H1 (cell line): ENCODE measurements around the gene PLG. TPM values are rescaled to one million over a fixed set of nuclear protein-coding genes. Genes with fewer than 3 reads are reported as not detected.

Experiments
- CTCF ChIA-PET: fragments of 300-600 bp; sonication (Branson Sonifier 250); formaldehyde crosslinking; loops from one replicate; lab custom pipeline; 2021; ENCODE audit not compliant: partially characterized antibody; lab: Charles Lee
- POLR2A ChIA-PET: fragments of 300-600 bp; sonication (Branson Sonifier 250); formaldehyde crosslinking; loops from one replicate; lab custom pipeline; 2021; ENCODE audit warnings: inconsistent platforms; ENCODE audit not compliant: partially characterized antibody; lab: Charles Lee
- DNase-seq, 2 experiments: peaks; one replicate each; pipeline versions ENCODE4 v3.0.0 to v3.0.0-alpha.2; 2010 to 2022; ENCODE audit warnings: low spot score in 2 of 2, low read depth in 1 of 2, mixed read lengths in 1 of 2
- FAIRE-seq: peaks from 2 replicates; lab custom pipeline; 2011; peaks lifted over from hg19 to GRCh38; lab: Jason Lieb, UNC
- H2AFZ ChIP-seq: 2 replicates; pipeline ENCODE4 v1.8.1; 2012; ENCODE audit warnings: low read length, inconsistent platforms
- H2AK5ac ChIP-seq: 2 replicates; pipeline ENCODE4 v1.6.1; 2013; ENCODE audit warnings: low read depth, low read length
- H2BK120ac ChIP-seq: replicated peaks from 2 replicates; pipeline ENCODE3; 2013; ENCODE audit warnings: low read depth, low read length, inconsistent platforms
- H2BK12ac ChIP-seq: 2 replicates; pipeline ENCODE4 v1.6.1; 2013; ENCODE audit warnings: low read depth, low read length
- H2BK15ac ChIP-seq: 2 replicates; pipeline ENCODE4 v1.6.1; 2013; ENCODE audit warnings: low read length
- H2BK20ac ChIP-seq: 2 replicates; pipeline ENCODE4 v1.6.1; 2013; ENCODE audit warnings: low read length
- H2BK5ac ChIP-seq: 2 replicates; pipeline ENCODE4 v1.6.1; 2013; ENCODE audit warnings: low read depth, low read length
- H3K14ac ChIP-seq: 2 replicates; pipeline ENCODE4 v1.6.1; 2013; ENCODE audit warnings: inconsistent platforms; ENCODE audit not compliant: insufficient read length
- H3K18ac ChIP-seq: 2 replicates; pipeline ENCODE4 v1.6.1; 2013; ENCODE audit warnings: low read length; ENCODE audit errors: extremely low read depth
- H3K23ac ChIP-seq: 2 replicates; pipeline ENCODE4 v1.6.1; 2013; ENCODE audit warnings: inconsistent platforms; ENCODE audit not compliant: insufficient read length
- H3K23me2 ChIP-seq: 2 replicates; pipeline ENCODE4 v1.6.1; 2013; ENCODE audit warnings: low read depth, low read length
- H3K27ac ChIP-seq: 2 replicates; pipeline ENCODE4 v1.6.1; 2011; ENCODE audit warnings: low read depth, low read length, inconsistent platforms
- H3K27me3 ChIP-seq, 4 experiments: replicated peaks in 1 of 4; 1 replicate in 1 of 4; 2 replicates in 3 of 4; pipeline versions ENCODE4 v1.6.1 to v1.8.1; 2011 to 2013; ENCODE audit warnings: low read length in 3 of 4, mild to moderate bottlenecking in 3 of 4, inconsistent platforms in 2 of 4, mixed read lengths in 2 of 4, moderate library complexity in 1 of 4; ENCODE audit not compliant: control insufficient read depth in 3 of 4, insufficient read depth in 3 of 4; ENCODE audit errors: extremely low read depth in 1 of 4
- H3K36me3 ChIP-seq, 4 experiments: 2 replicates each; pipeline versions ENCODE4 v1.6.1 to v1.8.1; 2011 to 2013; ENCODE audit warnings: mild to moderate bottlenecking in 4 of 4, low read length in 3 of 4, moderate library complexity in 2 of 4, control low read depth in 1 of 4, inconsistent platforms in 1 of 4; ENCODE audit not compliant: insufficient read depth in 4 of 4, control insufficient read depth in 2 of 4
- H3K4ac ChIP-seq: replicated peaks from 2 replicates; pipeline ENCODE3; 2013; ENCODE audit warnings: low read length, low read depth, mixed read lengths, inconsistent platforms; ENCODE audit not compliant: insufficient read length
- H3K4me1 ChIP-seq, 4 experiments: replicated peaks in 1 of 4; 1 replicate in 1 of 4; 2 replicates in 3 of 4; pipeline versions ENCODE4 v1.6.1 to v1.8.1; 2011 to 2013; ENCODE audit warnings: low read length in 3 of 4, inconsistent platforms in 2 of 4, mixed read lengths in 1 of 4; ENCODE audit not compliant: insufficient read depth in 4 of 4, control insufficient read depth in 3 of 4
- H3K4me2 ChIP-seq, 2 experiments: 2 replicates each; pipeline versions ENCODE4 v1.6.1 to v1.8.1; 2011 to 2013; ENCODE audit warnings: low read depth in 2 of 2, low read length in 2 of 2, control low read depth in 1 of 2, inconsistent platforms in 1 of 2, mild to moderate bottlenecking in 1 of 2; ENCODE audit not compliant: insufficient read depth in 1 of 2
- H3K4me3 ChIP-seq, 4 experiments: fragments of 200-600, 300-600 bp in 1 of 4; sonication (generic), shearing (Covaris generic), sonication (Bioruptor Twin) in 1 of 4; 2 replicates each; pipeline versions ENCODE4 v1.5.1 to v1.8.1; 2011 to 2016; ENCODE audit warnings: low read length in 4 of 4, low read depth in 3 of 4, control low read depth in 2 of 4, inconsistent platforms in 2 of 4, mild to moderate bottlenecking in 2 of 4, mixed read lengths in 1 of 4, moderate library complexity in 1 of 4; ENCODE audit not compliant: insufficient read depth in 2 of 4; ENCODE audit errors: extremely low read depth in 1 of 4
- H3K56ac ChIP-seq: replicated peaks from 2 replicates; pipeline ENCODE3; 2013; ENCODE audit warnings: low read depth, mild to moderate bottlenecking, mixed read lengths, low read length, inconsistent platforms; ENCODE audit not compliant: insufficient read length
- H3K79me1 ChIP-seq: 2 replicates; pipeline ENCODE4 v1.6.1; 2013; ENCODE audit warnings: low read depth, low read length, control low read depth
- H3K79me2 ChIP-seq, 2 experiments: 2 replicates each; pipeline versions ENCODE4 v1.6.1 to v1.8.1; 2012 to 2013; ENCODE audit warnings: low read length in 2 of 2, mild to moderate bottlenecking in 2 of 2, inconsistent platforms in 1 of 2; ENCODE audit not compliant: insufficient read depth in 2 of 2, control insufficient read depth in 1 of 2
- H3K9ac ChIP-seq, 4 experiments: replicated peaks in 1 of 4; 1 replicate in 1 of 4; 2 replicates in 3 of 4; pipeline versions ENCODE4 v1.6.1 to v1.8.1; 2011 to 2013; ENCODE audit warnings: low read depth in 3 of 4, low read length in 3 of 4, control low read depth in 2 of 4, mild to moderate bottlenecking in 2 of 4, moderate library complexity in 2 of 4, inconsistent platforms in 1 of 4; ENCODE audit errors: extremely low read depth in 1 of 4
- H3K9me3 ChIP-seq, 2 experiments: 2 replicates each; pipeline versions ENCODE4 v1.6.1 to v1.8.1; 2012 to 2013; ENCODE audit warnings: mild to moderate bottlenecking in 2 of 2, moderate library complexity in 2 of 2, control low read depth in 1 of 2, inconsistent platforms in 1 of 2, low read depth in 1 of 2, low read length in 1 of 2, mixed read lengths in 1 of 2; ENCODE audit not compliant: insufficient read depth in 2 of 2
- H4K20me1 ChIP-seq, 2 experiments: replicated peaks in 1 of 2; 2 replicates each; pipeline versions ENCODE3 to v1.8.1; 2011 to 2013; ENCODE audit warnings: inconsistent platforms in 2 of 2, low read length in 2 of 2, mild to moderate bottlenecking in 1 of 2; ENCODE audit not compliant: insufficient read depth in 2 of 2, control insufficient read depth in 1 of 2
- H4K5ac ChIP-seq: 2 replicates; pipeline ENCODE4 v1.6.1; 2013; ENCODE audit warnings: low read length, low read depth, mixed read lengths, inconsistent platforms; ENCODE audit not compliant: insufficient read length
- H4K8ac ChIP-seq: 2 replicates; pipeline ENCODE4 v1.8.0; 2013; ENCODE audit warnings: mild to moderate bottlenecking, moderate library complexity, low read length, inconsistent platforms; ENCODE audit not compliant: insufficient read depth; ENCODE audit errors: extremely low read depth
- H4K91ac ChIP-seq: replicated peaks from 2 replicates; pipeline ENCODE3; 2013; ENCODE audit warnings: low read length, mixed read lengths, inconsistent platforms; ENCODE audit not compliant: insufficient read length
- BACH1 ChIP-seq: IDR thresholded peaks from 2 replicates; pipeline ENCODE4 v1.6.1; 2012; ENCODE audit warnings: low read length, improper control_type of control experiment
- CBX8 ChIP-seq: fragments of 300-800, 300-1000 bp; sonication (generic); IDR thresholded peaks from 2 replicates; pipeline ENCODE4 v1.7.1; 2016; ENCODE audit warnings: low read depth, low read length, borderline replicate concordance
- CREB1 ChIP-seq: IDR thresholded peaks from 2 replicates; pipeline ENCODE4 v1.6.1; 2012; ENCODE audit warnings: inconsistent platforms
- CTBP2 ChIP-seq: IDR thresholded peaks from 2 replicates; pipeline ENCODE4 v1.7.0; 2011; ENCODE audit warnings: borderline replicate concordance, mild to moderate bottlenecking, moderate library complexity, mixed read lengths, low read length; ENCODE audit not compliant: insufficient read depth, insufficient read length
- EZH2 ChIP-seq: fragments of 200-600 bp; sonication (generic); IDR thresholded peaks from 2 replicates; pipeline ENCODE4 v1.7.1; 2012; ENCODE audit warnings: low read depth, mild to moderate bottlenecking, moderate library complexity, low read length, inconsistent platforms; ENCODE audit not compliant: severe bottlenecking
- HDAC2 ChIP-seq, 2 experiments: fragments of 300-600 bp in 1 of 2; sonication (generic) in 1 of 2; IDR thresholded peaks; 2 replicates each; pipeline ENCODE4 v1.6.1; 2011 to 2012; ENCODE audit warnings: low read depth in 2 of 2, low read length in 2 of 2, mild to moderate bottlenecking in 2 of 2, moderate library complexity in 2 of 2, borderline replicate concordance in 1 of 2, inconsistent platforms in 1 of 2
- MAFK ChIP-seq: IDR thresholded peaks from 2 replicates; pipeline ENCODE4 v1.6.1; 2012; ENCODE audit warnings: low read depth, mild to moderate bottlenecking, improper control_type of control experiment, low read length
- NRF1 ChIP-seq: IDR thresholded peaks from 2 replicates; pipeline ENCODE4 v1.6.1; 2011; ENCODE audit warnings: mild to moderate bottlenecking, low read depth, low read length, improper control_type of control experiment
- PHF8 ChIP-seq: fragments of 200-600 bp; sonication (generic); conservative IDR thresholded peaks from 2 replicates; pipeline ENCODE4 v1.7.1; 2012; ENCODE audit warnings: low read depth, mild to moderate bottlenecking, inconsistent platforms, low read length, moderate library complexity
- POU5F1 ChIP-seq: IDR thresholded peaks from 2 replicates; pipeline ENCODE4 v1.6.1; 2011; ENCODE audit warnings: low read depth, mild to moderate bottlenecking, low read length, moderate library complexity
- RFX5 ChIP-seq: IDR thresholded peaks from 2 replicates; pipeline ENCODE4 v1.6.1; 2011; ENCODE audit warnings: low read depth, low read length, improper control_type of control experiment, borderline replicate concordance
- SIN3A ChIP-seq, 2 experiments: IDR thresholded peaks in 1 of 2; conservative IDR thresholded peaks in 1 of 2; 2 replicates each; pipeline ENCODE4 v1.6.1; 2011 to 2012; ENCODE audit warnings: low read length in 2 of 2, improper control_type of control experiment in 1 of 2, low read depth in 1 of 2, mild to moderate bottlenecking in 1 of 2
- SIRT6 ChIP-seq: IDR thresholded peaks from one replicate; pipeline ENCODE4 v1.7.1; 2012; ENCODE audit warnings: low read length, inconsistent platforms
- TBP ChIP-seq: IDR thresholded peaks from 2 replicates; pipeline ENCODE4 v1.6.1; 2011; ENCODE audit warnings: low read depth, low read length, improper control_type of control experiment
- WGBS, 2 experiments: shearing (Covaris generic) in 1 of 2; methylation state at CpG; one replicate each; pipeline versions ENCODE4 v1.1.6 to v1.1.7; 2013 to 2015; ENCODE audit warnings: low lambda C conversion rate in 2 of 2, mixed read lengths in 2 of 2, inconsistent platforms in 1 of 2, low coverage in 1 of 2, missing lambda C conversion rate in 1 of 2; ENCODE audit not compliant: insufficient replicate concordance in 2 of 2, insufficient coverage in 1 of 2, insufficient read length in 1 of 2; ENCODE audit errors: extremely low coverage in 1 of 2, missing lambda C conversion rate in 1 of 2; 5-methylcytosine and 5-hydroxymethylcytosine counted together
- polyA plus RNA-seq, 7 experiments: library from polyadenylated mRNA; depleted of rRNA in 3 of 7; stranded (reverse) in 5 of 7; unstranded in 2 of 7; fragments of >200 nt in 5 of 7; fragments of 200-250 nt in 2 of 7; gene quantifications; 1 replicate in 5 of 7; 2 replicates in 1 of 7; 4 replicates in 1 of 7; pipeline versions ENCODE4 v1.2.1 to v1.2.3, GENCODE V29; 2011 to 2013; ENCODE audit warnings: missing spikeins in 2 of 7, mixed read lengths in 2 of 7
- total RNA-seq: library from RNA; stranded (reverse); fragmentation: NEBNext Ultra II Directional; extraction: Animal tissue kit (Norgen Biotek cat#: 25700); gene quantifications from 2 replicates; pipeline ENCODE4 v1.2.1, GENCODE V29; 2021

Gene PLG
- total and polyA plus RNA-seq, 2 of the 8 experiments (the other 6 are each of a cell fraction or from before 2014, with no cell fraction given): not detected

- no peaks in the 10 kb centered on the region for H3K27me3 ChIP-seq
- H3K4me2 ChIP-seq: no peak overlapping the region
- H3K14ac ChIP-seq: no peak overlapping the region
- H2BK12ac ChIP-seq: no peak overlapping the region
- ChIA-PET POLR2A (no interaction called here), CTCF (no interaction called here)
- no peak overlapping the region for H3K23ac ChIP-seq
- H4K91ac ChIP-seq: no peak overlapping the region
- H3K18ac ChIP-seq: no peak overlapping the region
- no peaks in the 10 kb centered on the region for H4K20me1 ChIP-seq
- H2AK5ac ChIP-seq: no peak overlapping the region
- no peak overlapping the region for H3K4me3 ChIP-seq
- peaks cover 8 to 20% of the 10 kb centered on the region in 2 experiments; a peak in 3 of 4 replicates for H3K9me3 ChIP-seq
- no peaks in the 10 kb centered on the region for H3K4me1 ChIP-seq
- H2BK15ac ChIP-seq: no peak overlapping the region
- no peaks in the 10 kb centered on the region for H3K23me2 ChIP-seq
- no peaks in the 10 kb centered on the region for H3K79me1 ChIP-seq
- H3K9ac ChIP-seq: no peak overlapping the region
- no peak overlapping the region for H3K4ac ChIP-seq
- no peak overlapping the region for H2BK120ac ChIP-seq
- H3K27ac ChIP-seq: no peak overlapping the region
- no peak overlapping the region for H2AFZ ChIP-seq
- H4K5ac ChIP-seq: no peak overlapping the region
- no peak overlapping the region for H3K56ac ChIP-seq
- WGBS, 2 experiments: 91% methylated on average over 5 of the region's 5 CpGs; no CpG with 5 or more reads in 1 of the 2 experiments
- no peak overlapping the region for H2BK5ac ChIP-seq
- no peaks in the 10 kb centered on the region for H3K79me2 ChIP-seq
- no peak overlapping the region for H4K8ac ChIP-seq
- no peak overlapping the region for H2BK20ac ChIP-seq
- H3K36me3 ChIP-seq: no peaks in the 10 kb centered on the region
- DNase-seq (no peak), FAIRE-seq (no peak)
- TF ChIP-seq TBP (no peak), NRF1 (no peak), CREB1 (no peak), EZH2 (no peak), HDAC2 (IDR thresholded peaks at IDR 0.05; ENCODE audit: borderline replicate concordance in 1 of 2, low read depth in 2 of 2, low read length in 2 of 2) (no peak), CBX8 (no peak), MAFK (no peak), POU5F1 (no peak), PHF8 (no peak), SIRT6 (no peak), SIN3A (conservative IDR thresholded peaks at IDR 0.05 in 1 of 2, IDR thresholded peaks at IDR 0.05 in 1 of 2; ENCODE audit: low read depth in 1 of 2, low read length in 2 of 2) (no peak), CTBP2 (no peak), RFX5 (no peak), BACH1 (no peak)
These were observed 10.4 kb upstream of the PLG start for GRCh38 chr6:160691617-160692016.
